HepG2 (cell line): ENCODE measurements around the gene CFAP210. TPM values are rescaled to one million over a fixed set of nuclear protein-coding genes. Genes with fewer than 3 reads are reported as not detected.

Experiments used
- ATM ChIP-seq: fragments of 450-650 bp; IDR thresholded peaks from 2 replicates; pipeline ENCODE4 v1.7.1; 2017; ENCODE audit warnings: mild to moderate bottlenecking, borderline replicate concordance
- CHD4 ChIP-seq: fragments of 200-600 bp; sonication (generic); IDR thresholded peaks from 2 replicates; pipeline ENCODE4 v1.7.0; 2017; ENCODE audit warnings: mild to moderate bottlenecking, low read length, borderline replicate concordance
- ELF1 ChIP-seq: sonication (generic); formaldehyde crosslinking; IDR thresholded peaks from 2 replicates; pipeline ENCODE4 v1.4.0; 2020; ENCODE audit warnings: missing genetic modification reagents
- MBD4 ChIP-seq: IDR thresholded peaks from 2 replicates; pipeline ENCODE4 v1.6.1; 2012; ENCODE audit warnings: low read length, inconsistent platforms, borderline replicate concordance
- PTBP1 ChIP-seq: fragments of 200-400 bp; formaldehyde crosslinking; IDR thresholded peaks from 2 replicates; pipeline ENCODE4 v1.6.1; 2018; ENCODE audit warnings: low read length, low read depth; ENCODE audit not compliant: poor library complexity, severe bottlenecking
- RELA ChIP-seq: sonication (generic); formaldehyde crosslinking; IDR thresholded peaks from 2 replicates; pipeline ENCODE4 v1.4.0; 2020; ENCODE audit warnings: missing genetic modification reagents
- RFXAP ChIP-seq: sonication (generic); formaldehyde crosslinking; IDR thresholded peaks from 2 replicates; pipeline ENCODE4 v1.4.0; 2020; ENCODE audit warnings: missing genetic modification reagents, borderline replicate concordance
- SYNCRIP ChIP-seq: fragments of 200-400 bp; formaldehyde crosslinking; IDR thresholded peaks from 2 replicates; pipeline ENCODE4 v1.6.1; 2018; ENCODE audit warnings: mild to moderate bottlenecking, low read depth, low read length; ENCODE audit not compliant: insufficient read depth
- TMF1 ChIP-seq: sonication (generic); formaldehyde crosslinking; IDR thresholded peaks from 2 replicates; pipeline ENCODE4 v1.8.1; 2022; ENCODE audit warnings: low read depth, missing genetic modification reagents
- YY1 ChIP-seq: IDR thresholded peaks from 2 replicates; pipeline ENCODE4 v1.6.1; 2011; ENCODE audit warnings: low read length, low read depth, moderate library complexity, mild to moderate bottlenecking; ENCODE audit not compliant: insufficient read depth, insufficient replicate concordance
- ZFYVE20 ChIP-seq: sonication (generic); formaldehyde crosslinking; IDR thresholded peaks from 2 replicates; pipeline ENCODE4 v1.8.0; 2023; ENCODE audit warnings: low read depth, mild to moderate bottlenecking, moderate library complexity, missing genetic modification reagents, borderline replicate concordance
- ZNF180 ChIP-seq: sonication (generic); formaldehyde crosslinking; IDR thresholded peaks from 2 replicates; pipeline ENCODE4 v1.4.0; 2020; ENCODE audit warnings: low read depth, missing genetic modification reagents, borderline replicate concordance
- ZNF235 ChIP-seq: sonication (generic); formaldehyde crosslinking; IDR thresholded peaks from 2 replicates; pipeline ENCODE4 v1.8.1; 2023; ENCODE audit warnings: mild to moderate bottlenecking, missing genetic modification reagents, borderline replicate concordance
- ZNF430 ChIP-seq: sonication (generic); formaldehyde crosslinking; IDR thresholded peaks from 2 replicates; pipeline ENCODE4 v1.9.0; 2021; ENCODE audit warnings: mild to moderate bottlenecking, missing genetic modification reagents
- ZNF44 ChIP-seq: sonication (generic); formaldehyde crosslinking; IDR thresholded peaks from 2 replicates; pipeline ENCODE4 v1.5.1; 2020; ENCODE audit warnings: mild to moderate bottlenecking, missing genetic modification reagents
- ZNF567 ChIP-seq: sonication (generic); formaldehyde crosslinking; IDR thresholded peaks from 2 replicates; pipeline ENCODE4 v1.8.1; 2023; ENCODE audit warnings: mild to moderate bottlenecking, missing genetic modification reagents, borderline replicate concordance
- ZNF75D ChIP-seq: sonication (generic); formaldehyde crosslinking; IDR thresholded peaks from 2 replicates; pipeline ENCODE4 v1.8.1; 2023; ENCODE audit warnings: missing genetic modification reagents, mild to moderate bottlenecking, borderline replicate concordance
- polyA plus RNA-seq, 8 experiments: library from polyadenylated mRNA; depleted of rRNA in 3 of 8; stranded (reverse) in 7 of 8; unstranded in 1 of 8; fragments of >200 nt; fragmentation: Illumina TruSeq in 4 of 8; extraction: Trizol in 4 of 8; gene quantifications; 2 replicates each; pipeline versions ENCODE4 v1.2.1 to v1.2.3, GENCODE V29; 2011 to 2016; ENCODE audit warnings: low read depth in 4 of 8, missing spikeins in 1 of 8, mixed read lengths in 1 of 8; ENCODE audit not compliant: insufficient read depth in 1 of 8
- total RNA-seq, 5 experiments: library from RNA; depleted of rRNA; stranded (reverse); fragments of >200 nt; fragmentation: Illumina TruSeq; extraction: Trizol; gene quantifications; 2 replicates each; pipeline ENCODE4 v1.2.3, GENCODE V29; 2016; ENCODE audit warnings: low read depth in 1 of 5
- TF ChIP-seq, protein P1 (sequence below): IDR thresholded peaks from 2 replicates; pipeline ENCODE4 v1.6.1; 2016; ENCODE audit warnings: missing compliant biosample characterization, missing genetic modification reagents, borderline replicate concordance
- TF ChIP-seq, protein P2 (sequence below): sonication (generic); formaldehyde crosslinking; IDR thresholded peaks from 2 replicates; pipeline ENCODE4 v1.5.1; 2020; ENCODE audit warnings: mild to moderate bottlenecking, missing genetic modification reagents, borderline replicate concordance
- TF ChIP-seq, protein P3 (sequence below): conservative IDR thresholded peaks from 2 replicates; pipeline ENCODE4 v1.6.1; 2018; ENCODE audit warnings: missing genetic modification reagents
- TF ChIP-seq, protein P4 (sequence below): sonication (generic); formaldehyde crosslinking; IDR thresholded peaks from 2 replicates; pipeline ENCODE4 v1.9.0; 2021; ENCODE audit warnings: missing genetic modification reagents, borderline replicate concordance
- TF ChIP-seq, protein P5 (sequence below): sonication (generic); formaldehyde crosslinking; IDR thresholded peaks from 2 replicates; pipeline ENCODE4 v1.5.0; 2020; ENCODE audit warnings: mild to moderate bottlenecking, missing genetic modification reagents

CFAP210 gene
- total and polyA plus RNA-seq, 2 of the 13 experiments (the other 11 are each of a cell fraction or from before 2014, with no cell fraction given): 0.18 TPM; not detected in 1

DNA sequence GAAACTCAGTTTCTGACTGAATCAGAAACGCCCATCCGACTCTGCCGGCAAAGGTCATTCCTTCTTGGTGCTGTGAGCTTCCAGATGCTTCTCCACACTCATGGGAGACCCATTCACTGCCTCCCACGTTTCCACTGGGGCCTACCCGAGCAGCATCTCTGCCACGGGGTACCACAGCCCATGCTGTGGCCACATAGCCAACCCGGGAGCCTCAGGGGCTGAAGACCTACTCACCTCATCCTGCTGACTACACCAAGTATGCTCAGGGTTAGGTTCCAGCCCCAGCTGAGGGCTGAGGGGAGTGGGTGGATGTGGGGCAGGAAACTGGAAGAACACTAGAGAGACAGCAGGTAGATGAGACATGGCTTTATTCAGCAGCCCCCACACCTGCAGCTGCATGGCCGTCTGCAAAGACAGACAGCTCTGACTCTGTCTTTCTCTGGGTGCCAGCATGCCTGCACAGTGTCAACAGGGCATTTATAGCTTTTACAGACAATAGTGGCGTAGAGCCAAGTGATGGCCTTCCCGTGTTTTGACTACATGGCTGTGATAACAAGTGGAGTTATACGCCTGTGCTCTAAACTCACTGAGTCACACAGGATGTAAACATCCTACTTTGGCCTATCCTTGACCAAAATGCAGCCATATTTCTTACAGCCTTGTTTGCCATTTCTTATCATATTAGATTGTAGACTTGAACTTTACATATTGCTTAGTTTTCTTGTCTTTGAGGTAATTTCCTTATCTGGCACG lies 22.9 kb upstream of the CFAP210 start (continued):
- TF ChIP-seq, protein P1, sequence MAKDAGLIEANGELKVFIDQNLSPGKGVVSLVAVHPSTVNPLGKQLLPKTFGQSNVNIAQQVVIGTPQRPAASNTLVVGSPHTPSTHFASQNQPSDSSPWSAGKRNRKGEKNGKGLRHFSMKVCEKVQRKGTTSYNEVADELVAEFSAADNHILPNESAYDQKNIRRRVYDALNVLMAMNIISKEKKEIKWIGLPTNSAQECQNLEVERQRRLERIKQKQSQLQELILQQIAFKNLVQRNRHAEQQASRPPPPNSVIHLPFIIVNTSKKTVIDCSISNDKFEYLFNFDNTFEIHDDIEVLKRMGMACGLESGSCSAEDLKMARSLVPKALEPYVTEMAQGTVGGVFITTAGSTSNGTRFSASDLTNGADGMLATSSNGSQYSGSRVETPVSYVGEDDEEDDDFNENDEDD (CRISPR knock-in tag): no peak
- no peak for TF ChIP-seq ATM
- 0 out of 2 replicates have a peak, but pooled peaks have one; percentile 36 for TF ChIP-seq RELA (CRISPR knock-in tag)
- TF ChIP-seq, protein P2, sequence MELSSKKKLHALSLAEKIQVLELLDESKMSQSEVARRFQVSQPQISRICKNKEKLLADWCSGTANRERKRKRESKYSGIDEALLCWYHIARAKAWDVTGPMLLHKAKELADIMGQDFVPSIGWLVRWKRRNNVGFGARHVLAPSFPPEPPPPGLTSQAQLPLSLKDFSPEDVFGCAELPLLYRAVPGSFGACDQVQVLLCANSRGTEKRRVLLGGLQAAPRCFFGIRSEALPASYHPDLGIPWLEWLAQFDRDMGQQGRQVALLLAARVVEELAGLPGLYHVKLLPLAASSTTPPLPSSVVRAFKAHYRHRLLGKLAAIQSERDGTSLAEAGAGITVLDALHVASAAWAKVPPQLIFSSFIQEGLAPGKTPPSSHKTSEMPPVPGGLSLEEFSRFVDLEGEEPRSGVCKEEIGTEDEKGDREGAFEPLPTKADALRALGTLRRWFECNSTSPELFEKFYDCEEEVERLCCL (CRISPR knock-in tag): no peak
- TF ChIP-seq, protein P3, sequence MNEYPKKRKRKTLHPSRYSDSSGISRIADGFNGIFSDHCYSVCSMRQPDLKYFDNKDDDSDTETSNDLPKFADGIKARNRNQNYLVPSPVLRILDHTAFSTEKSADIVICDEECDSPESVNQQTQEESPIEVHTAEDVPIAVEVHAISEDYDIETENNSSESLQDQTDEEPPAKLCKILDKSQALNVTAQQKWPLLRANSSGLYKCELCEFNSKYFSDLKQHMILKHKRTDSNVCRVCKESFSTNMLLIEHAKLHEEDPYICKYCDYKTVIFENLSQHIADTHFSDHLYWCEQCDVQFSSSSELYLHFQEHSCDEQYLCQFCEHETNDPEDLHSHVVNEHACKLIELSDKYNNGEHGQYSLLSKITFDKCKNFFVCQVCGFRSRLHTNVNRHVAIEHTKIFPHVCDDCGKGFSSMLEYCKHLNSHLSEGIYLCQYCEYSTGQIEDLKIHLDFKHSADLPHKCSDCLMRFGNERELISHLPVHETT (CRISPR knock-in tag): 0 out of 2 replicates have a peak, but pooled peaks have one; percentile 33
- TF ChIP-seq SYNCRIP: no peak
- TF ChIP-seq ZFYVE20 (CRISPR knock-in tag): no peak
- no peak for TF ChIP-seq PTBP1
- TF ChIP-seq YY1: peak; percentile 57
- TF ChIP-seq, protein P4, sequence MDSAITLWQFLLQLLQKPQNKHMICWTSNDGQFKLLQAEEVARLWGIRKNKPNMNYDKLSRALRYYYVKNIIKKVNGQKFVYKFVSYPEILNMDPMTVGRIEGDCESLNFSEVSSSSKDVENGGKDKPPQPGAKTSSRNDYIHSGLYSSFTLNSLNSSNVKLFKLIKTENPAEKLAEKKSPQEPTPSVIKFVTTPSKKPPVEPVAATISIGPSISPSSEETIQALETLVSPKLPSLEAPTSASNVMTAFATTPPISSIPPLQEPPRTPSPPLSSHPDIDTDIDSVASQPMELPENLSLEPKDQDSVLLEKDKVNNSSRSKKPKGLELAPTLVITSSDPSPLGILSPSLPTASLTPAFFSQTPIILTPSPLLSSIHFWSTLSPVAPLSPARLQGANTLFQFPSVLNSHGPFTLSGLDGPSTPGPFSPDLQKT (CRISPR knock-in tag): no peak
- TF ChIP-seq MBD4: no peak
- no peak for TF ChIP-seq ZNF180
- TF ChIP-seq ELF1 (CRISPR knock-in tag): no peak
- TF ChIP-seq ZNF235 (CRISPR knock-in tag): no peak
- TF ChIP-seq CHD4: peak; percentile 49; the same call in 1 of the 2 replicates
- TF ChIP-seq, protein P5, sequence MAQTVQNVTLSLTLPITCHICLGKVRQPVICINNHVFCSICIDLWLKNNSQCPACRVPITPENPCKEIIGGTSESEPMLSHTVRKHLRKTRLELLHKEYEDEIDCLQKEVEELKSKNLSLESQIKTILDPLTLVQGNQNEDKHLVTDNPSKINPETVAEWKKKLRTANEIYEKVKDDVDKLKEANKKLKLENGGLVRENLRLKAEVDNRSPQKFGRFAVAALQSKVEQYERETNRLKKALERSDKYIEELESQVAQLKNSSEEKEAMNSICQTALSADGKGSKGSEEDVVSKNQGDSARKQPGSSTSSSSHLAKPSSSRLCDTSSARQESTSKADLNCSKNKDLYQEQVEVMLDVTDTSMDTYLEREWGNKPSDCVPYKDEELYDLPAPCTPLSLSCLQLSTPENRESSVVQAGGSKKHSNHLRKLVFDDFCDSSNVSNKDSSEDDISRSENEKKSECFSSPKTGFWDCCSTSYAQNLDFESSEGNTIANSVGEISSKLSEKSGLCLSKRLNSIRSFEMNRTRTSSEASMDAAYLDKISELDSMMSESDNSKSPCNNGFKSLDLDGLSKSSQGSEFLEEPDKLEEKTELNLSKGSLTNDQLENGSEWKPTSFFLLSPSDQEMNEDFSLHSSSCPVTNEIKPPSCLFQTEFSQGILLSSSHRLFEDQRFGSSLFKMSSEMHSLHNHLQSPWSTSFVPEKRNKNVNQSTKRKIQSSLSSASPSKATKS (CRISPR knock-in tag): no peak
- peak; percentile 77; the same call in 1 of the 2 replicates for TF ChIP-seq ZNF44 (CRISPR knock-in tag)
- no peak for TF ChIP-seq ZNF75D
- no peak for TF ChIP-seq RFXAP (CRISPR knock-in tag)
- no peak for TF ChIP-seq ZNF430
- TF ChIP-seq TMF1: no peak
- TF ChIP-seq ZNF567: 0 out of 2 replicates have a peak, but pooled peaks have one; percentile 57
